ENCODE data around the gene COL1A1. TPM values are rescaled to one million over a fixed set of nuclear protein-coding genes. Genes with fewer than 3 reads are reported as not detected.

The COL1A1 gene
- total and polyA plus RNA-seq, 2 of the 13 experiments (the other 11 are each of a cell fraction or from before 2014, with no cell fraction given): 0.05 TPM; not detected in 1

DNA sequence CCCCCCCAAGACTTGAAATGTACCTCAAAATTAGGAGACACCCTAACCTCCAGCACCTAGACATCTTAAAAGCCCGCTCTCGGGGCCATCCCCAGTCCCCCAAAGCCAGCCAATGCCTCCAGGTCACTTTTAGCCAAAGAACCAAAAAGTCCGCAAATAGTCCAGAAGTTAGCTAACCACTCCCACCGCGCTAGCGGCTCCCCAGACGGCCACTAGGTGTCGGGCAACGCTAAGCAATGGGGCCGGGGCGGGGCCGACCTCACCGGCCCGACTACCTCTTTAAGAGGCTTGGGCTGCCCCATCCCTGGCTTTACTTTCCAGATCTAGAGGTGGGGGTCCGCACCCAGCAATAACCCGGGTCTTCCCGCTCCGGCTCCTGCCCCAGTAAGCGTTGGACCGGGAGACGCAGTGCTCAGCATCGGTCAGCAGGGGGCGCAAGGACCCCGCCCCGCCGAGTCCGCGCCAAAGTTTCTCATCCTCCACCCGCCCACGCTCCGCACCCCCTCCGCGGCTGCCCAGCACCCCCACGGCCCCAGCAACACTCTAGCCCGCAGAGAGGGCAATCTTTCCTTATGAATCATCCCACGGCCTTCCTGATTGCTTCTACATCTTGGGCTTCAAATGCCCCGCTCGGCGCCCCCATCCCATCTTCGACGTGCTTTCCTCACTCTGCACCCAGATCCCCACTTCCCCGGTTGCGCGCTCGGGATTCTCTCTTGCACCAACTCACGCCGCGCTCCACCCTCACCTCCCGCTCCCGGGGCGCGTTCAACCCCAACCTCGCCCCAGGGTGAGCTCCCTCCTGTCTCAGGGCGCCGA lies 765 bp downstream of the COL1A1 start (continued):
- TF ChIP-seq PRMT3 (CRISPR knock-in tag; IDR thresholded peaks at IDR 0.05; ENCODE audit: borderline replicate concordance, low read depth) (no peak), ZNF460 (CRISPR knock-in tag; IDR thresholded peaks at IDR 0.05; ENCODE audit: borderline replicate concordance) (no peak), ELF3 (CRISPR knock-in tag; IDR thresholded peaks at IDR 0.05) (peak; percentile 25; the same call in 1 of the 2 replicates), ZSCAN30 (CRISPR knock-in tag; IDR thresholded peaks at IDR 0.05) (no peak), ADNP (CRISPR knock-in tag; IDR thresholded peaks at IDR 0.05) (no peak), TMF1 (CRISPR knock-in tag; IDR thresholded peaks at IDR 0.05; ENCODE audit: low read depth) (no peak), NFKBIZ (CRISPR knock-in tag; IDR thresholded peaks at IDR 0.05) (no peak), FLYWCH1 (CRISPR knock-in tag; IDR thresholded peaks at IDR 0.05) (no peak), FOXJ3 (CRISPR knock-in tag; IDR thresholded peaks at IDR 0.05; ENCODE audit: borderline replicate concordance) (no peak), GPBP1L1 (CRISPR knock-in tag; IDR thresholded peaks at IDR 0.05) (no peak), ZNF431 (CRISPR knock-in tag; IDR thresholded peaks at IDR 0.05; ENCODE audit: borderline replicate concordance, low read depth) (0 out of 2 replicates have a peak, but pooled peaks have one; percentile 33), HDAC2 (CRISPR knock-in tag; IDR thresholded peaks at IDR 0.05) (no peak), RXRA (CRISPR knock-in tag; IDR thresholded peaks at IDR 0.05) (no peak; the same call in 1 of the 2 replicates), ZBTB1 (CRISPR knock-in tag; IDR thresholded peaks at IDR 0.05; ENCODE audit: borderline replicate concordance) (no peak), MIER3 (CRISPR knock-in tag; IDR thresholded peaks at IDR 0.05; ENCODE audit: borderline replicate concordance) (no peak), ZNF678 (CRISPR knock-in tag; IDR thresholded peaks at IDR 0.05) (no peak), ARID3A (IDR thresholded peaks at IDR 0.05; ENCODE audit: low read depth, low read length) (no peak), ZSCAN9 (CRISPR knock-in tag; IDR thresholded peaks at IDR 0.05; ENCODE audit: borderline replicate concordance) (0 out of 2 replicates have a peak, but pooled peaks have one; percentile 32), ZNF878 (CRISPR knock-in tag; IDR thresholded peaks at IDR 0.05) (no peak), SMAD1 (CRISPR knock-in tag; IDR thresholded peaks at IDR 0.05; ENCODE audit: borderline replicate concordance, low read depth) (no peak), HOXD1 (CRISPR knock-in tag; IDR thresholded peaks at IDR 0.05) (peak; percentile 20; the same call in 1 of the 2 replicates)
- TF ChIP-seq, protein P1, sequence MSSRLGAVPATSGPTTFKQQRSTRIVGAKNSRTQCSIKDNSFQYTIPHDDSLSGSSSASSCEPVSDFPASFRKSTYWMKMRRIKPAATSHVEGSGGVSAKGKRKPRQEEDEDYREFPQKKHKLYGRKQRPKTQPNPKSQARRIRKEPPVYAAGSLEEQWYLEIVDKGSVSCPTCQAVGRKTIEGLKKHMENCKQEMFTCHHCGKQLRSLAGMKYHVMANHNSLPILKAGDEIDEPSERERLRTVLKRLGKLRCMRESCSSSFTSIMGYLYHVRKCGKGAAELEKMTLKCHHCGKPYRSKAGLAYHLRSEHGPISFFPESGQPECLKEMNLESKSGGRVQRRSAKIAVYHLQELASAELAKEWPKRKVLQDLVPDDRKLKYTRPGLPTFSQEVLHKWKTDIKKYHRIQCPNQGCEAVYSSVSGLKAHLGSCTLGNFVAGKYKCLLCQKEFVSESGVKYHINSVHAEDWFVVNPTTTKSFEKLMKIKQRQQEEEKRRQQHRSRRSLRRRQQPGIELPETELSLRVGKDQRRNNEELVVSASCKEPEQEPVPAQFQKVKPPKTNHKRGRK (CRISPR knock-in tag; IDR thresholded peaks at IDR 0.05): no peak
- TF ChIP-seq, protein P2, sequence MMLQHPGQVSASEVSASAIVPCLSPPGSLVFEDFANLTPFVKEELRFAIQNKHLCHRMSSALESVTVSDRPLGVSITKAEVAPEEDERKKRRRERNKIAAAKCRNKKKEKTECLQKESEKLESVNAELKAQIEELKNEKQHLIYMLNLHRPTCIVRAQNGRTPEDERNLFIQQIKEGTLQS (CRISPR knock-in tag; IDR thresholded peaks at IDR 0.05): no peak
